ENCODE results near the gene GRSF1.

The GRSF1 gene, protein sequence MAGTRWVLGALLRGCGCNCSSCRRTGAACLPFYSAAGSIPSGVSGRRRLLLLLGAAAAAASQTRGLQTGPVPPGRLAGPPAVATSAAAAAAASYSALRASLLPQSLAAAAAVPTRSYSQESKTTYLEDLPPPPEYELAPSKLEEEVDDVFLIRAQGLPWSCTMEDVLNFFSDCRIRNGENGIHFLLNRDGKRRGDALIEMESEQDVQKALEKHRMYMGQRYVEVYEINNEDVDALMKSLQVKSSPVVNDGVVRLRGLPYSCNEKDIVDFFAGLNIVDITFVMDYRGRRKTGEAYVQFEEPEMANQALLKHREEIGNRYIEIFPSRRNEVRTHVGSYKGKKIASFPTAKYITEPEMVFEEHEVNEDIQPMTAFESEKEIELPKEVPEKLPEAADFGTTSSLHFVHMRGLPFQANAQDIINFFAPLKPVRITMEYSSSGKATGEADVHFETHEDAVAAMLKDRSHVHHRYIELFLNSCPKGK

DNA sequence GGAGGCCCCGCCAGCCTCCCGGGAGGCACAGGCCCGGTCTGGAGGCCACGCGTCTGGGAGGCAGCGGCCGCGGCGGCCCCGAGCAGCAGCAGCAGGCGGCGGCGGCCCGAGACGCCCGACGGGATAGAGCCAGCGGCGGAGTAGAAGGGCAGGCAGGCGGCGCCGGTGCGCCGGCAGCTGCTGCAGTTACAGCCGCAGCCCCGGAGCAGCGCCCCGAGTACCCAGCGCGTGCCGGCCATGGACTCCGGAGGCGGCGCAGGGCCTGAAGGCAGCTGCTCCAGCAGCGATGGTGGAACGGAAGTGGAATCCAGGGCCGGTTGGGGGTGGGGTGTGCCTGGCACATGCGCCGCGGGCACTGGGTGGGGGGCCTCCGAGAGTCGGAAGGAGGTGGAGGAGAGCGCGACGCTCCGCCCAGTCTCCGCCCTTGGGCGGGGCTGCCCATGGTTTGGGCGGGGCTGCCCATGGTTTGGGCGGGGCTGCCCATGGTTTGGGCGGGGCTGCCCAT is at the start of gene GRSF1:
Gene GRSF1 (minus strand): TSS at position 302 of the 505 bp plus-strand sequence. CDS start 63 bp downstream, at position 239.
- peak within 1 kb of the TSS; percentile 68 for H3K4me3 ChIP-seq (ENCODE audit: control insufficient read depth, low read depth, low read length)
- peak; percentile 59 for DNase-seq (ENCODE audit: low read depth)
- TF ChIP-seq, protein P1, sequence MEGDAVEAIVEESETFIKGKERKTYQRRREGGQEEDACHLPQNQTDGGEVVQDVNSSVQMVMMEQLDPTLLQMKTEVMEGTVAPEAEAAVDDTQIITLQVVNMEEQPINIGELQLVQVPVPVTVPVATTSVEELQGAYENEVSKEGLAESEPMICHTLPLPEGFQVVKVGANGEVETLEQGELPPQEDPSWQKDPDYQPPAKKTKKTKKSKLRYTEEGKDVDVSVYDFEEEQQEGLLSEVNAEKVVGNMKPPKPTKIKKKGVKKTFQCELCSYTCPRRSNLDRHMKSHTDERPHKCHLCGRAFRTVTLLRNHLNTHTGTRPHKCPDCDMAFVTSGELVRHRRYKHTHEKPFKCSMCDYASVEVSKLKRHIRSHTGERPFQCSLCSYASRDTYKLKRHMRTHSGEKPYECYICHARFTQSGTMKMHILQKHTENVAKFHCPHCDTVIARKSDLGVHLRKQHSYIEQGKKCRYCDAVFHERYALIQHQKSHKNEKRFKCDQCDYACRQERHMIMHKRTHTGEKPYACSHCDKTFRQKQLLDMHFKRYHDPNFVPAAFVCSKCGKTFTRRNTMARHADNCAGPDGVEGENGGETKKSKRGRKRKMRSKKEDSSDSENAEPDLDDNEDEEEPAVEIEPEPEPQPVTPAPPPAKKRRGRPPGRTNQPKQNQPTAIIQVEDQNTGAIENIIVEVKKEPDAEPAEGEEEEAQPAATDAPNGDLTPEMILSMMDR (IDR thresholded peaks at IDR 0.05; ENCODE audit: control insufficient read depth, insufficient read depth, low read depth, low read length, missing control alignments): no peak

DNA sequence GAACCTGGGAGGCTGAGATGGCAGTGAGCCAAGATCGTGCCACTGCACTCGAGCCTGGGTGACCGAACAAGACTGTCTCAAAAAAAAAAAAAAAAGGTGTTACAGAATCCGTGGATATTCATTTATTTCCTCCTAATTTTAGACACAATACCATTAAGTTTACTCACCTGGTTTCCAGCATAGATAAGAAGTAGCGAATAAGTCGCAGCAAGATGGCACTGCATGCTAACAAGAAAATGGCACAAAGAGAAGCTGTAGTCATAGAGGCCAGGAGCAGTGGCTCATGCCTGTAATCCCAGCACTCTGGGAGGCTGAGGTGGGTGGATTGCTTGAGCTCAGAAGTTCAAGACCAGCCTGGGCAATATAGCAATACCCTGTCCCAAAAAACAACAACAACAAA is 45.5 kb upstream of the GRSF1 start:
- no peak for DNase-seq (ENCODE audit: low read depth)
- no peak overlapping the region for H3K4me3 ChIP-seq (ENCODE audit: control insufficient read depth, low read depth, low read length)
- TF ChIP-seq, protein P1 (IDR thresholded peaks at IDR 0.05; ENCODE audit: control insufficient read depth, insufficient read depth, low read depth, low read length, missing control alignments): no peak

DNA sequence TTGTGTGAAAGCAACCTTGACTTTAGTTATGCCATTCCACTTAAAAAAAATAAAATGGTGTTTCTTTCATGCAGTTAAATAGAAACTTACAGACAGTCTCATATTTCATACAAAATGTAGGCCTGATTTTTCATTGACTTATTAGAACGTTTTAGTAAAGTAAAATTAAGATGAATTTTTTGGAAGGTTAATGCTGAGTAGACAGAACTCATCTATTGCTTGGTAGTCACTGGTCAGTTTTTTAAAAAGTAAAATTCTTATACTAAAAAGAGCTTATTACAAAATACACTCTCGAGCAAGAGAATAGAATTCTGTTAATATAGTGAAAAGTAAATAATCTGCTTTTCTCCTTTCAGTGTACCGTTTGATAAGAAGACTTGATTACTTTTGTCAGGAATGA is 41.0 kb upstream of the GRSF1 start:
- TF ChIP-seq, protein P1 (IDR thresholded peaks at IDR 0.05; ENCODE audit: control insufficient read depth, insufficient read depth, low read depth, low read length, missing control alignments): no peak
- no peak for DNase-seq (ENCODE audit: low read depth)
- no peak overlapping the region for H3K4me3 ChIP-seq (ENCODE audit: control insufficient read depth, low read depth, low read length)

DNA sequence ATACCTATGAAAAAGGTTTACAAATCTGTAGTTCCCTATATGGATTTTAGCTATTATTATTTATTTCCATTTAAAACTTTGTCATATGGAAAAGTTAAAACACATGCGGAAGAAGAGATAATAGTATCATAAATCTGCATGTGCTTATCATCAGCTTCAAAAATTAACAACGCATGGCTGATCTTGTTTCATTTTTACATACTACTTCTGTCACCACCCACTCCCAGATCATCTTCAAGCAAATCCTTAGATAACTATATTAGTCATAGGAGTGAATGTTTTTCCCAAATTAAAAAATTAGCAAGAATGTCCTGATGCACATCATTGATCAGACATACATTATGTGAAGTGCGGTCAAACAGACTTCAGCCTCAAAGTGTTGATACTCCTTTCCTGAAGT is 37.9 kb upstream of the GRSF1 start:
- DNase-seq (ENCODE audit: low read depth): no peak
- TF ChIP-seq, protein P1 (IDR thresholded peaks at IDR 0.05; ENCODE audit: control insufficient read depth, insufficient read depth, low read depth, low read length, missing control alignments): no peak
- no peak overlapping the region for H3K4me3 ChIP-seq (ENCODE audit: control insufficient read depth, low read depth, low read length)

DNA sequence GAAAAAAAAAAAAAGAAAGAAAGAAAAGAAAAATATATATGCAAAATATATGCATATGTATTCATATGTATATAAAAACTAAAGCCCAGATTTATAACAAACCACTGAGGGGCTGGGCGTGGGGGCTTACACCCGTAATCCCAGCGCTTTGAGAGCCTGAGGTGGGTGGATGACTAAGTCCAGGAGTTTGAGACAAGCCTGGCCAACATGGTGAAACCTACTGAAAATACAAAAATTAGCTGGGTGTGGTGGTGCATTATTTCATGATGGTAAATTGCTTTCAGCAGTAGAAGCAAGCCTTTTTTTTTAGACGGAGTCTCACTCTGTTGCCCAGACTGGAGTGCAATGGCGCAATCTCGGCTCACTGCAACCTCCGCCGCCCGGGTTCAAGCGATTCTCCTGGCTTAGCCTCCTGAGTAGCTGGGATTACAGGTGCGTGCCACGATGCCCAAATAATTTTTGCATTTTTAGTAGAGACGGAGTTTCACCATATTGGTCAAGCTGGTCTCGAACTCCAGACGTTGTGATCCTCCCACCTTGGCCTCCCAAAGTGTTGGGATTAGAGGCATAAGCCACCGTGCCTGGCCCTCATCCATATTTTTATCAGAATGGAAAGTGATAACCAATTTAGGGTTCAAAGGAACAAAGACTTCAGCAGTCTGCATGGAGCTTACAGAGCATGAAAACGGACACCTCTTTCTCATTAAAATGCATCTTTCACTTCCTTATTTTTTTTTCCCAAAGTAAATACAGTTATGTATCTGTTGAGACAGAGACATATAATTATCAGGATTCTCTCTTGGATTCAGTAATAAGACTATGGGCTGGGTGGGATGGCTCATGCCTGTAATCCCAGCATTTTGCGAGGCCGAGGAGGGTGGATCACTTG is 34.8 kb upstream of the GRSF1 start:
- DNase-seq (ENCODE audit: low read depth): no peak
- H3K4me3 ChIP-seq (ENCODE audit: control insufficient read depth, low read depth, low read length): no peak overlapping the region
- TF ChIP-seq, protein P1 (IDR thresholded peaks at IDR 0.05; ENCODE audit: control insufficient read depth, insufficient read depth, low read depth, low read length, missing control alignments): no peak

DNA sequence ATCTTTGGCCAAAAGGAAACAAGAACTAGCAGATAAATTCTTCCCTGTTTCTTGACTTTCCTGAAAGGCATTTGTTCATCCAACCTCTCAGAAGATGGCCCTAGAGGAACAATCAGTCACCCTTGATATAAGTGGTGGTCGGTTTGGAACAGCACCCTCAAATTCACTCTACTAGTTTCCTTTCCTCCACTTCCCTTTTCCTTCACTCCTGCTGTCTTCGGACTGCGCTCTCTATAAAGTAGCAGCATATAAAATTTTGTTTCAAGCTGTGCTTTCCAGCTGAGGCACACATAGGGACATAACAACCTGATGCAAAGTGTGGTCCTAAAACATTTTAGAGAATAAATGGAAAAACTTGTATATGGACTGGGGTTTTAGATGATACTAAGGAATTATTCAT is 33.5 kb upstream of the GRSF1 start:
- H3K4me3 ChIP-seq (ENCODE audit: control insufficient read depth, low read depth, low read length): no peak overlapping the region
- DNase-seq (ENCODE audit: low read depth): no peak
- TF ChIP-seq, protein P1 (IDR thresholded peaks at IDR 0.05; ENCODE audit: control insufficient read depth, insufficient read depth, low read depth, low read length, missing control alignments): no peak

Measured in AG09309 (cell line).